Ishikawa (cell line): ENCODE data around the gene ZCWPW1.

ENCODE experiments used
- CEBPB ChIP-seq: IDR thresholded peaks from 2 replicates; pipeline ENCODE4 v1.6.1; 2012
- CREB1 ChIP-seq: IDR thresholded peaks from 2 replicates; pipeline ENCODE4 v1.6.1; 2012; ENCODE audit warnings: low read depth
- EGR1 ChIP-seq: IDR thresholded peaks from 2 replicates; pipeline ENCODE4 v1.6.1; 2012
- EP300 ChIP-seq: IDR thresholded peaks from 2 replicates; pipeline ENCODE4 v1.6.1; 2012; ENCODE audit warnings: borderline replicate concordance
- FOXM1 ChIP-seq: IDR thresholded peaks from 2 replicates; pipeline ENCODE4 v1.6.1; 2012; ENCODE audit warnings: low read depth, borderline replicate concordance
- NFIC ChIP-seq: IDR thresholded peaks from 2 replicates; pipeline ENCODE4 v1.6.1; 2012
- RAD21 ChIP-seq: IDR thresholded peaks from 2 replicates; pipeline ENCODE4 v1.6.1; 2012; ENCODE audit warnings: low read depth
- TAF1 ChIP-seq: IDR thresholded peaks from 2 replicates; pipeline ENCODE4 v1.6.1; 2012; ENCODE audit warnings: low read depth, mild to moderate bottlenecking
- TCF12 ChIP-seq: IDR thresholded peaks from 2 replicates; pipeline ENCODE4 v1.6.1; 2012; ENCODE audit warnings: low read depth
- TEAD4 ChIP-seq: IDR thresholded peaks from 2 replicates; pipeline ENCODE4 v1.6.1; 2012
- YY1 ChIP-seq: IDR thresholded peaks from 2 replicates; pipeline ENCODE4 v1.6.1; 2012; ENCODE audit warnings: low read depth
- ZBTB7A ChIP-seq: IDR thresholded peaks from 2 replicates; pipeline ENCODE4 v1.6.1; 2012; ENCODE audit warnings: low read depth
- TF ChIP-seq, protein P1 (sequence below): IDR thresholded peaks from 2 replicates; pipeline ENCODE4 v1.6.1; 2012; ENCODE audit warnings: low read depth, mild to moderate bottlenecking
- TF ChIP-seq, protein P2 (sequence below): IDR thresholded peaks from 2 replicates; pipeline ENCODE4 v1.6.1; 2012
- TF ChIP-seq, protein P3 (sequence below): IDR thresholded peaks from 2 replicates; pipeline ENCODE4 v1.6.1; 2012

Gene ZCWPW1

DNA sequence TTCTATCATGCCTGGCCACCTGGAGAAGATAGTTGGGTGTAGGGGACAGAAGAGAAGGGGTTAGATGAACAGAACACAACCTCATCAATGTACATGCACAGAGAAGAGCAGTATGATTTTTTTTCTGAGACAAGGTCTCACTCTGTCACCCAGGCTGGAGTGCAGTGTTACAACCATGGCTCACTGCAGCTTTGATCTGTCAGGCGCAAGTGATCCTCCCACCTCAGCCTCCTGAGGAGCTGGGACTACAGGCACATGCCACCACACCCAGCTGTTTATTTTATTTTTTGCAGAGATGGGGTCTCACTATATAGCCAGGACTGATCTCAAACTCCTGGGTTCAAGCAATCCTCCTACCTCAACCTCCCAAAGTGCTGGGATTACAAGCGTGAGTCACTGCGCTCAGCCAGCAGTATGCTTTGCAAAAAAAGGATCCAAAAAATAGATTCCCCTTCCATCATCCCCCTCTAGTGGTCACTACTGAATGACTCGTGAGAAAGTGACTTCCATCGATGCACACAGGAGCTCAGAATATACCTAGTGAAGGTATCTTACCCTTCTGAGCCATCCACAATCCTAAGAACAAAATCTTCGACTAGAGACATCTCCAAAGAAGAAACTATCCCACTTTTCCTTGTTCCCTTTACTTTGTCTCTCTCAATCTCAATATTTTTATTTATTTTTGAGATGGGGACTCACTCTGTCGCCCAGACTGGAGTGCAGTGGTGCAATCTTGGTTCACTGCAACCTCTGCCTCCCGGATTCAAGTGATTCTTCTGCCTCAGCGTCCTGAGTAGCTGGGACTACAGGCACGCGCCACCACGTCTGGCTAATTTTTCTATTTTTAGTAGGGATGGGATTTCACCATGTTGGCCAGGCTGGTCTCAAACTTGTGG lies 21.0 kb downstream of the ZCWPW1 start:
- TF ChIP-seq CEBPB (no peak), NFIC (no peak), RAD21 (peak; percentile 78)

DNA sequence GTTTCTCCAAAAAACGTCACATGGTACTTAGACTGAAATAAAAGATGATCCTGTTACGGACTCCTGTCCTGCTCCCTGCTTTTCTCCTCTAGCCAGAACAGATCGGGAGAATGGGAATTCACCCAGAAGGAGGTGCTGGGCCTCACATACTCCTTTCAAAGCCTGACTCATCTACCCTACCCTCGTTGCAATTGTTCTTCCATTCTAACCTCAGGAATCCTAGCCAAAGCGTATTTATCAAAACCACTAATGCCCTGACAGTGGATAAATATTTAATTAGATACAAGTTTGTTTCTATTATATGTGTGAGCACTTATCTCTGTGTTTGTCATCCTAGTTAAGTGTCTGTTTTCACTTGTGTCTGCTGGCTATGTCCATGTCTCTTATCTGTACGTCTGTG lies 21.7 kb downstream of the ZCWPW1 start:
- no peak for TF ChIP-seq EP300
- TF ChIP-seq, protein P1, sequence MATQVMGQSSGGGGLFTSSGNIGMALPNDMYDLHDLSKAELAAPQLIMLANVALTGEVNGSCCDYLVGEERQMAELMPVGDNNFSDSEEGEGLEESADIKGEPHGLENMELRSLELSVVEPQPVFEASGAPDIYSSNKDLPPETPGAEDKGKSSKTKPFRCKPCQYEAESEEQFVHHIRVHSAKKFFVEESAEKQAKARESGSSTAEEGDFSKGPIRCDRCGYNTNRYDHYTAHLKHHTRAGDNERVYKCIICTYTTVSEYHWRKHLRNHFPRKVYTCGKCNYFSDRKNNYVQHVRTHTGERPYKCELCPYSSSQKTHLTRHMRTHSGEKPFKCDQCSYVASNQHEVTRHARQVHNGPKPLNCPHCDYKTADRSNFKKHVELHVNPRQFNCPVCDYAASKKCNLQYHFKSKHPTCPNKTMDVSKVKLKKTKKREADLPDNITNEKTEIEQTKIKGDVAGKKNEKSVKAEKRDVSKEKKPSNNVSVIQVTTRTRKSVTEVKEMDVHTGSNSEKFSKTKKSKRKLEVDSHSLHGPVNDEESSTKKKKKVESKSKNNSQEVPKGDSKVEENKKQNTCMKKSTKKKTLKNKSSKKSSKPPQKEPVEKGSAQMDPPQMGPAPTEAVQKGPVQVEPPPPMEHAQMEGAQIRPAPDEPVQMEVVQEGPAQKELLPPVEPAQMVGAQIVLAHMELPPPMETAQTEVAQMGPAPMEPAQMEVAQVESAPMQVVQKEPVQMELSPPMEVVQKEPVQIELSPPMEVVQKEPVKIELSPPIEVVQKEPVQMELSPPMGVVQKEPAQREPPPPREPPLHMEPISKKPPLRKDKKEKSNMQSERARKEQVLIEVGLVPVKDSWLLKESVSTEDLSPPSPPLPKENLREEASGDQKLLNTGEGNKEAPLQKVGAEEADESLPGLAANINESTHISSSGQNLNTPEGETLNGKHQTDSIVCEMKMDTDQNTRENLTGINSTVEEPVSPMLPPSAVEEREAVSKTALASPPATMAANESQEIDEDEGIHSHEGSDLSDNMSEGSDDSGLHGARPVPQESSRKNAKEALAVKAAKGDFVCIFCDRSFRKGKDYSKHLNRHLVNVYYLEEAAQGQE: no peak
- TF ChIP-seq EGR1: no peak
- TF ChIP-seq YY1: no peak
- TF ChIP-seq FOXM1: no peak
- no peak for TF ChIP-seq ZBTB7A
- TF ChIP-seq CEBPB: no peak
- no peak for TF ChIP-seq CREB1
- TF ChIP-seq, protein P2, sequence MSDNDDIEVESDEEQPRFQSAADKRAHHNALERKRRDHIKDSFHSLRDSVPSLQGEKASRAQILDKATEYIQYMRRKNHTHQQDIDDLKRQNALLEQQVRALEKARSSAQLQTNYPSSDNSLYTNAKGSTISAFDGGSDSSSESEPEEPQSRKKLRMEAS: no peak
- TF ChIP-seq RAD21: no peak
- no peak for TF ChIP-seq TEAD4
- TF ChIP-seq TCF12: no peak
- TF ChIP-seq, protein P3, sequence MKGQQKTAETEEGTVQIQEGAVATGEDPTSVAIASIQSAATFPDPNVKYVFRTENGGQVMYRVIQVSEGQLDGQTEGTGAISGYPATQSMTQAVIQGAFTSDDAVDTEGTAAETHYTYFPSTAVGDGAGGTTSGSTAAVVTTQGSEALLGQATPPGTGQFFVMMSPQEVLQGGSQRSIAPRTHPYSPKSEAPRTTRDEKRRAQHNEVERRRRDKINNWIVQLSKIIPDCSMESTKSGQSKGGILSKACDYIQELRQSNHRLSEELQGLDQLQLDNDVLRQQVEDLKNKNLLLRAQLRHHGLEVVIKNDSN: no peak
- no peak for TF ChIP-seq TAF1
- TF ChIP-seq NFIC: no peak

DNA sequence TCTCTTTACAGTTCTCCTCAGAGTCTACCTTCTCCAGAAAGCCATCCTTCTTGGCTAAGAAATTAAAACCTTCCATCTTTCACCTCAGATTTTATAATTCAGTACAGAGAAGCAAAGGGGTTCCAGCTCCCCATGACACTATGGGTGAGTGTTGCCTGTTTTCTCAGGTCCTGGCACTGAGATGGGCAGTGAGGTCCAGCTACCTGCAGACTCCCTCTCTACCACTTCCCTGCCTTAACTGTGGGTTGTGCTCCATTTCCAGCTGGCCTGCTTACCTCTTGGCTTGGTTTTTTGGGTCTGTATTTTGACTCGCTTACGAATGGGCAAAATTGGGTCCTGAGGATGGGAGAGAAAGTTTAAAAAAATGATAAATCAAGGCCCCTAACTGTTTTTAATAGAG lies 26.3 kb downstream of the ZCWPW1 start:
- TF ChIP-seq ZBTB7A: no peak
- TF ChIP-seq, protein P1: no peak
- TF ChIP-seq FOXM1: no peak
- TF ChIP-seq TCF12: no peak
- TF ChIP-seq YY1: no peak
- no peak for TF ChIP-seq TAF1
- TF ChIP-seq TEAD4: no peak
- TF ChIP-seq EGR1: no peak
- TF ChIP-seq, protein P2: no peak
- no peak for TF ChIP-seq RAD21

DNA sequence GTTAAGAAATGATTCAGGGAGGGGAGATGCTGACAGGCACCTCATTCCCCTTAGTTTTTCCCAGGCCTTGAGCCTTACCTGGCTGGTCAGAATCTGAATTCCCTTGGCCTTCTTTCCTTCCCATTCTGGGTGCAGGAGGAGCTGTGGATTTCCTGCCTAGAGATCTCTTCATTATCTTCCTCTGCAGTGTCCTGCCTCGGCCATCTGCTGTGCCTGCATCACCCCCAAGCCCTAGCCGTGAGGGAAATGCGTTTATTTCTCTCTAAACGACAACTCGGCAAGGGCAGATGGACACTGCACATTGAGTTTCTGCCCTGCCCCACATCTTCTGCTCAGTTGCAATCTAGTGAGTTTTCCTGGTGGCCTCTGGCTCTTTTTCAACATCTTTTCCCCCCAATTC lies 26.7 kb downstream of the ZCWPW1 start:
- no peak for TF ChIP-seq CREB1
- TF ChIP-seq NFIC: no peak
- TF ChIP-seq EGR1: no peak
- TF ChIP-seq TAF1: no peak
- TF ChIP-seq RAD21: no peak
- no peak for TF ChIP-seq TEAD4
- TF ChIP-seq, protein P3: no peak
- TF ChIP-seq, protein P1: no peak
- TF ChIP-seq, protein P2: no peak
